ENCODE measurements around the gene ARHGAP12.

Gene ARHGAP12

GRCh38 chr10:31759799-31760626, 168.6 kb downstream of the ARHGAP12 start (continued):
- TF ChIP-seq SCRT1 (tag by site-specific recombination; IDR thresholded peaks at IDR 0.05; ENCODE audit: borderline replicate concordance), result no peak
- no peak for TF ChIP-seq ZNF350 (tag by site-specific recombination; IDR thresholded peaks at IDR 0.05)
- 0 out of 2 replicates have a peak, but pooled peaks have one; percentile 10 for TF ChIP-seq ZNF660 (tag by site-specific recombination; IDR thresholded peaks at IDR 0.05)
- TF ChIP-seq GLIS2 (tag by site-specific recombination; IDR thresholded peaks at IDR 0.05), result peak; percentile 79
- no peak for TF ChIP-seq TSHZ1 (tag by site-specific recombination; IDR thresholded peaks at IDR 0.05; ENCODE audit: borderline replicate concordance)
- no peak for TF ChIP-seq HOXD13 (CRISPR knock-in tag; IDR thresholded peaks at IDR 0.05; ENCODE audit: borderline replicate concordance)
- no peak for TF ChIP-seq ZNF548 (tag by site-specific recombination; IDR thresholded peaks at IDR 0.05)
- no peak for TF ChIP-seq ZNF341 (tag by site-specific recombination; IDR thresholded peaks at IDR 0.05; ENCODE audit: low read depth)
- no peak for TF ChIP-seq ZNF785 (tag by site-specific recombination; IDR thresholded peaks at IDR 0.05)
- TF ChIP-seq PRDM10 (tag by site-specific recombination; IDR thresholded peaks at IDR 0.05), result peak; percentile 87
- TF ChIP-seq ZNF202 (tag by site-specific recombination; IDR thresholded peaks at IDR 0.05; ENCODE audit: borderline replicate concordance), result no peak
- no peak for TF ChIP-seq OVOL3 (tag by site-specific recombination; IDR thresholded peaks at IDR 0.05)
- TF ChIP-seq ZNF677 (tag by site-specific recombination; IDR thresholded peaks at IDR 0.05), result no peak
- no peak for TF ChIP-seq ZNF214 (tag by site-specific recombination; IDR thresholded peaks at IDR 0.05; ENCODE audit: borderline replicate concordance)
- peak; percentile 22; the same call in 1 of the 2 replicates for TF ChIP-seq KLF16 (tag by site-specific recombination; IDR thresholded peaks at IDR 0.05)
- no peak for TF ChIP-seq ZNF211 (tag by site-specific recombination; IDR thresholded peaks at IDR 0.05; ENCODE audit: low read depth)
- 0 out of 2 replicates have a peak, but pooled peaks have one; percentile 57 for TF ChIP-seq ZNF423 (tag by site-specific recombination; IDR thresholded peaks at IDR 0.05)
- TF ChIP-seq ZNF426 (tag by site-specific recombination; IDR thresholded peaks at IDR 0.05), result no peak
- no peak for TF ChIP-seq ZNF837 (tag by site-specific recombination; IDR thresholded peaks at IDR 0.05)
- TF ChIP-seq, protein P1, sequence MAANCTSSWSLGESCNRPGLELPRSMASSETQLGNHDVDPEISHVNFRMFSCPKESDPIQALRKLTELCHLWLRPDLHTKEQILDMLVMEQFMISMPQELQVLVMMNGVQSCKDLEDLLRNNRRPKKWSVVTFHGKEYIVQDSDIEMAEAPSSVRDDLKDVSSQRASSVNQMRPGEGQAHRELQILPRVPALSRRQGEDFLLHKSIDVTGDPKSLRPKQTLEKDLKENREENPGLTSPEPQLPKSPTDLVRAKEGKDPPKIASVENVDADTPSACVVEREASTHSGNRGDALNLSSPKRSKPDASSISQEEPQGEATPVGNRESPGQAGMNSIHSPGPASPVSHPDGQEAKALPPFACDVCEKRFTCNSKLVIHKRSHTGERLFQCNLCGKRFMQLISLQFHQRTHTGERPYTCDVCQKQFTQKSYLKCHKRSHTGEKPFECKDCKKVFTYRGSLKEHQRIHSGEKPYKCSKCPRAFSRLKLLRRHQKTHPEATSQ (tag by site-specific recombination; IDR thresholded peaks at IDR 0.05), result no peak
- no peak for TF ChIP-seq ZBTB7A (tag by site-specific recombination; IDR thresholded peaks at IDR 0.05; ENCODE audit: low read depth)
- peak; percentile 88 for TF ChIP-seq IKZF3 (tag by site-specific recombination; IDR thresholded peaks at IDR 0.05)
- TF ChIP-seq ZBTB8A (tag by site-specific recombination; IDR thresholded peaks at IDR 0.05), result no peak
- TF ChIP-seq TCF7L2 (IDR thresholded peaks at IDR 0.05; ENCODE audit: borderline replicate concordance, low read depth, low read length), result peak; percentile 47; the same call in 1 of the 2 replicates
- TF ChIP-seq ZNF645 (tag by site-specific recombination; IDR thresholded peaks at IDR 0.05), result no peak
- TF ChIP-seq ZNF596 (tag by site-specific recombination; IDR thresholded peaks at IDR 0.05), result no peak
- peak; percentile 93 for TF ChIP-seq ZNF394 (tag by site-specific recombination; IDR thresholded peaks at IDR 0.05; ENCODE audit: borderline replicate concordance)
- no peak for TF ChIP-seq ZFP37 (tag by site-specific recombination; IDR thresholded peaks at IDR 0.05)
- TF ChIP-seq, protein P2, sequence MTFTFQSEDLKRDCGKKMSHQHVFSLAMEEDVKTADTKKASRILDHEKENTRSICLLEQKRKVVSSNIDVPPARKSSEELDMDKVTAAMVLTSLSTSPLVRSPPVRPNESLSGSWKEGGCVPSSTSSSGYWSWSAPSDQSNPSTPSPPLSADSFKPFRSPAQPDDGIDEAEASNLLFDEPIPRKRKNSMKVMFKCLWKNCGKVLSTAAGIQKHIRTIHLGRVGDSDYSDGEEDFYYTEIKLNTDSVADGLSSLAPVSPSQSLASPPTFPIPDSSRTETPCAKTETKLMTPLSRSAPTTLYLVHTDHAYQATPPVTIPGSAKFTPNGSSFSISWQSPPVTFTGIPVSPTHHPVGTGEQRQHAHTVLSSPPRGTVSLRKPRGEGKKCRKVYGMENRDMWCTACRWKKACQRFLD (tag by site-specific recombination; IDR thresholded peaks at IDR 0.05), result no peak
